Fibroblast of the aortic adventitia (primary cell): ENCODE results near the gene HS6ST1. TPM values are rescaled to one million over a fixed set of nuclear protein-coding genes. Genes with fewer than 3 reads are reported as not detected.

ENCODE experiments used
- DNase-seq: peaks from one replicate; pipeline ENCODE4 v3.0.0-alpha.2; 2010; ENCODE audit warnings: low read depth
- H3K4me3 ChIP-seq: 2 replicates; pipeline ENCODE4 v1.5.1; 2011; ENCODE audit warnings: low read depth, mild to moderate bottlenecking, control low read depth, low read length, moderate library complexity
- CTCF ChIP-seq: IDR thresholded peaks from 2 replicates; pipeline ENCODE4 v1.5.1; 2011; ENCODE audit warnings: mild to moderate bottlenecking, low read length, control low read depth, inconsistent platforms; ENCODE audit not compliant: insufficient read depth
- total RNA-seq: library from RNA; depleted of rRNA; stranded (reverse); fragments of >200 nt; gene quantifications from 2 replicates; pipeline ENCODE4 v1.2.3, GENCODE V29; 2012; ENCODE audit warnings: low replicate concordance

The HS6ST1 gene
- total RNA-seq, 1 donor: 10.6 TPM

DNA sequence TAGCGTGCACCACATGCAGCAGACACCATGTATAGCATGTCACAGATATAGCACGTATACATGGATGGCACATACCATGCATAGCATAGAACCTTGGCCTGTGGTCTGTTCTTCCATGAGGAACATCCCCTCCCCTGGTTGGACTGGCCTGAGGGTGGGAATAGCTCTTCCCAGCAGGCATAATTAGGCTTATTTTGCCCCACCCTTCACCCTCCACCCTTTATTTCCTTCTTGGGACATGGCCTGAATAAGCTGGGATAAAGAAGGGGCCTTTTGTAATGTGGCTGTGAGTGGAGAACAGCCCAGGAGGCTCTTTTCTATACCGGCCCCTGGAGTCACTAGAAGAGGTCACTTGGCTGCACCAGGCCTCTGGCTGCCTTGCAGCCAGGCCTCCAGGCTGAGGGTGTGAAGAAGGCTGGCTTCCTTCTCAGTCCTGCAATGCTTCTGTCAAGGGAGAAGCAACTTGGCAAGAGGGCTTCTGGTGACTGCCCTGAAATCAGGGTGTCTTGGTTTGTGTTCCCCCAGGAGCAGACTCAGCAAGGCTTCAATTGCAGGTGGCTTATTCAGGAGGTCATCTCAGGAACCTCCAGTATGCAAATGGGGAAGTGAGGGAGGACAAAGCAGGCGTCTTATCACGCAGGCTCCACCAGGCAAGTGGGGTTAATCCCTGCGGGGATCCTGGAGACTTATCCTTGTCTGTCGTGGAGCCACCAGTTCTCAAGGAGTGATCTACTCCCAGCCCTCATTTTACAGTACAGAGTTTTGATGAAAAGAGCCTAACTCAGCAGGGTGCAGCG, 68.2 kb downstream of the HS6ST1 start:
- TF ChIP-seq CTCF: no peak
- DNase-seq: no peak
- H3K4me3 ChIP-seq: no peak overlapping the region

- no peak for TF ChIP-seq CTCF
- no peak overlapping the region for H3K4me3 ChIP-seq
- no peak for DNase-seq
Observed at GRCh38 chr2:128249555-128249954, 69.1 kb downstream of the HS6ST1 start.

DNA sequence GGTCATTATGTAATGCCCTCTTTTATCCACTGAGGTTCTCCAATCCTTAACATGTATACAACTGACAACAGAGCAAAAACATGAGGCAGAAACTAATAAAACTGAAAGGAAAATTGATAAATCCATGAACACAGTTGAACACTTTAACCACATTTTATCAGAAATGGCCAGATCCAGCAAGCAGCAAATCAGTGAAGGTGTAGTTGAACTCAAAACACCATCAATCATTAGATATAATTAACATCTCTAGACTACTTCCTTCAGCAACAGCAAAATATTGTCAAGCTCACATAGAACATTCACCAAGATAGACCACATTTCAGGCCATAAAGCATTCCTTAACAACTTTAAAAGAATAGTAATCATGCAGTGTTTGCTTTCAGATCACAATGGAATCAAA, 72.9 kb downstream of the HS6ST1 start:
- DNase-seq: no peak
- H3K4me3 ChIP-seq: no peak overlapping the region
- TF ChIP-seq CTCF: no peak

- no peak overlapping the region for H3K4me3 ChIP-seq
- no peak for DNase-seq
- no peak for TF ChIP-seq CTCF
Observed at GRCh38 chr2:128241896-128242295, 76.8 kb downstream of the HS6ST1 start.

DNA sequence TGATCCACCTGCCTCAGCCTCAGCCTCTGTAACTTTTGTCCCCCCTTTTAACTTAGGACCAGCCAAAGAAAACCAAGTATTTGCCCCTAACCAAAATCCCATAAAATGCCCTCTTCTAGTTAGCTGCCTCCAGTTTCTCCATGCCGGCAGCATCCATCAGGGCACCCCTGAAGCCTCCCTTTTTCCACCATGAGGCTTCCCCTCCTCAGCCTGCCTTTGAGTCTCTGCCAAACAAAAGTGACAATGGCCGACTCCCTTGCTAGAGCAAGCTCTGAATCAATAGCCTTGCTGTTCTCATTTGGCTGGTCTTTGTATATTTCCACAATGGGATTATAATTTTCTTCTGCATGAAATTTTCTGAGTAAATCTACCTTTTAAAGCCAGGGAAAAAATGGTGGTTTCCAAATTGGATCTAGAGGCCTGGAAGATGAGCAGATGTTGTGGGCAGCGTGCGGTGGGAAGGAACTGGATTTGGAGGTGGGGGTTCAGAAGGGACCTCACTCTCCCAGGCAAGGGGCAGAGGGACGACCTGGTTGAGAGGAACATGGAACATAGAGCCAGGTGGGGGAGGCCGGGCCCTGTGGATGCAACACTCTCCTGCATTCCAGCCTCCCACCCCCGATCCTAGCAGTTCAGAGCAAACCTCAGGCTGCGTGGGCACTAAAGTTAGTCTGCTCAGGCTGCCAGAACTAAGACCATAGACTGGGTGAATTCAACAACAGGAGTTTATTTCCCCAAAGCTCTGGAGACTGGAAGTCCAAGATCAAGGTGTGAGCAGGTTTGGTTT, 80.6 kb downstream of the HS6ST1 start:
- DNase-seq: no peak
- TF ChIP-seq CTCF: no peak
- no peak overlapping the region for H3K4me3 ChIP-seq

DNA sequence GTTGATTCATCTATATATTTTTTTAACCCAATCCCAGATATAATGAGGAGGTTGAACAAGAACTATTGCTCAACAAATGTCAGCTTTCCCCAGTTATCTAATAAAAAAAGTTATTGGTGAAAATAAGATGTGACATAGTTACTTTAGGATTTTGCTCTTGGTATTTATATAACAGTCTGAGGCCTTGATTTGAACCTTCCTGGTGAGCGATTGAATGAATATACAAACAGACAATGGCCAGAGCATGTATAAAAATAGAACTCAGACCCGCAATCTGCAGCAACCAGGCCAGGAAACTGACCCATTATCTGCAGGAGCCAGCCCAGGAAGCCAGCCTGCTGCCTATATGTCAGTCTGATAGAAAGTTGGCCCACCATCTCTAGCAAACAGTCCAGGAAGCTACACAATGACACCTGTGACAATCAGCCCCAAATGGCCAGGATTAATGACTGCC, 81.6 kb downstream of the HS6ST1 start:
- no peak for TF ChIP-seq CTCF
- H3K4me3 ChIP-seq: no peak overlapping the region
- DNase-seq: peak; percentile 77
